Epithelial cell of esophagus (primary cell): ENCODE measurements around the gene C1QL4.

ENCODE experiments used
- DNase-seq: peaks from one replicate; pipeline ENCODE4 v3.0.0; 2010; ENCODE audit warnings: low read depth
- H3K4me3 ChIP-seq: 2 replicates; pipeline ENCODE4 v1.5.1; 2011; ENCODE audit warnings: mild to moderate bottlenecking, low read length, control low read depth
- CTCF ChIP-seq: IDR thresholded peaks from 2 replicates; pipeline ENCODE4 v1.5.1; 2011; ENCODE audit warnings: low read depth, mild to moderate bottlenecking, low read length, control low read depth, inconsistent platforms; ENCODE audit not compliant: insufficient read depth; ENCODE audit errors: missing control alignments

The C1QL4 gene

GRCh38 chr12:49359671-49360070, 22.7 kb upstream of the C1QL4 start:
- no peak overlapping the region for H3K4me3 ChIP-seq
- no peak for DNase-seq
- TF ChIP-seq CTCF: no peak

GRCh38 chr12:49358483-49359141, 21.6 kb upstream of the C1QL4 start:
- peak; percentile 67 for DNase-seq
- H3K4me3 ChIP-seq: no peak overlapping the region
- peak; percentile 87 for TF ChIP-seq CTCF

- DNase-seq: peak; percentile 61
- TF ChIP-seq CTCF: peak; percentile 22
Observed at GRCh38 chr12:49357103-49357678, 20.2 kb upstream of the C1QL4 start.

GRCh38 chr12:49355913-49356312, 18.9 kb upstream of the C1QL4 start:
- no peak for TF ChIP-seq CTCF
- no peak overlapping the region for H3K4me3 ChIP-seq
- no peak for DNase-seq

More at GRCh38 chr12:49357103-49357678, 20.2 kb upstream of the C1QL4 start:
- H3K4me3 ChIP-seq: no peak overlapping the region

- DNase-seq: no peak
- no peak for TF ChIP-seq CTCF
- H3K4me3 ChIP-seq: no peak overlapping the region
Observed at GRCh38 chr12:49352351-49352750, 15.4 kb upstream of the C1QL4 start.

- no peak overlapping the region for H3K4me3 ChIP-seq
- no peak for DNase-seq
- TF ChIP-seq CTCF: no peak
Observed at GRCh38 chr12:49349266-49349665, 12.3 kb upstream of the C1QL4 start.

- no peak overlapping the region for H3K4me3 ChIP-seq
- no peak for DNase-seq
- no peak for TF ChIP-seq CTCF
Observed at GRCh38 chr12:49348781-49349180, 11.8 kb upstream of the C1QL4 start.
